ENCODE data around the gene DOCK11. TPM values are rescaled to one million over a fixed set of nuclear protein-coding genes. Genes with fewer than 3 reads are reported as not detected.

Gene DOCK11
- total RNA-seq, 8 experiments from 2014 or later, result 13.6 to 58.2 (median 22.5) TPM

- WGBS, 10 experiments, result 57 to 100% (median 87%) methylated on average over 1 to 3 of the region's 4 CpGs; no CpG with 5 or more reads in 6 of the 10 experiments
- H3K4me3 ChIP-seq, result no peak overlapping the region
- in situ Hi-C loops (cut with MboI; ENCODE audit: low pct_unique_long_range_greater_than_20kb in 2 of 9, low sequenced_read_pairs in 9 of 9, unreplicated experiment in 9 of 9), result no loop called here
These were observed 9.0 kb downstream of the DOCK11 start for GRCh38 chrX:118504581-118504980.

GRCh38 chrX:118506805-118507480, 11.3 kb downstream of the DOCK11 start:
- WGBS, 10 experiments, result 50 to 100% (median 92%) methylated on average over 1 to 9 of the region's 11 CpGs; no CpG with 5 or more reads in 3 of the 10 experiments
- H3K4me1 ChIP-seq (replicated peaks in 1 of 2), result no peaks in the 10 kb centered on the region
- in situ Hi-C loops (cut with MboI; ENCODE audit: low pct_unique_long_range_greater_than_20kb in 2 of 9, low sequenced_read_pairs in 9 of 9, unreplicated experiment in 9 of 9), result no loop called here
- no peak overlapping the region for H3K27ac ChIP-seq
- ATAC-seq (replicated peaks in 6 of 8), result no peak
- no peak overlapping the region for H3K4me3 ChIP-seq

More at GRCh38 chrX:118504581-118504980, 9.0 kb downstream of the DOCK11 start:
- Histone ChIP-seq H3K4me1 (replicated peaks in 1 of 2) (peaks cover 0 to 2% of the 10 kb centered on the region in 2 donors), H3K27ac (no peak overlapping the region)
- ATAC-seq (replicated peaks in 6 of 8), result no peak

- Histone ChIP-seq H3K4me1 (replicated peaks in 1 of 2) (no peaks in the 10 kb centered on the region), H3K27ac (no peak overlapping the region), H3K4me3 (no peak overlapping the region)
- in situ Hi-C loops (cut with MboI; ENCODE audit: low pct_unique_long_range_greater_than_20kb in 2 of 9, low sequenced_read_pairs in 9 of 9, unreplicated experiment in 9 of 9), result no loop called here
- ATAC-seq (replicated peaks in 6 of 8), result no peak
- 29 to 100% (median 72%) methylated on average over 1 of the region's 1 CpG; no CpG with 5 or more reads in 6 of the 10 experiments for WGBS, 10 experiments
These were observed 12.2 kb downstream of the DOCK11 start for GRCh38 chrX:118507766-118508165.

GRCh38 chrX:118508221-118508620, 12.6 kb downstream of the DOCK11 start:
- Histone ChIP-seq H3K4me3 (no peak overlapping the region), H3K27ac (no peak overlapping the region), H3K4me1 (replicated peaks in 1 of 2) (no peaks in the 10 kb centered on the region)
- in situ Hi-C loops (cut with MboI; ENCODE audit: low pct_unique_long_range_greater_than_20kb in 2 of 9, low sequenced_read_pairs in 9 of 9, unreplicated experiment in 9 of 9), result no loop called here
- ATAC-seq (replicated peaks in 6 of 8), result no peak
- WGBS, 10 experiments, result 34 to 100% (median 100%) methylated on average over 1 to 4 of the region's 5 CpGs; no CpG with 5 or more reads in 5 of the 10 experiments

GRCh38 chrX:118508635-118509034, 13.0 kb downstream of the DOCK11 start:
- in situ Hi-C loops (cut with MboI; ENCODE audit: low pct_unique_long_range_greater_than_20kb in 2 of 9, low sequenced_read_pairs in 9 of 9, unreplicated experiment in 9 of 9), result no loop called here
- ATAC-seq (replicated peaks in 6 of 8), result no peak
- 20 to 100% (median 67%) methylated on average over 1 to 3 of the region's 6 CpGs; no CpG with 5 or more reads in 5 of the 10 experiments for WGBS, 10 experiments
- Histone ChIP-seq H3K4me1 (replicated peaks in 1 of 2) (no peaks in the 10 kb centered on the region), H3K4me3 (no peak overlapping the region), H3K27ac (no peak overlapping the region)

- H3K27ac ChIP-seq, result no peak overlapping the region
- 55 to 100% (median 85%) methylated on average over 1 to 2 of the region's 5 CpGs; no CpG with 5 or more reads in 6 of the 10 experiments for WGBS, 10 experiments
- no peak overlapping the region for H3K4me3 ChIP-seq
- no peaks in the 10 kb centered on the region for H3K4me1 ChIP-seq (replicated peaks in 1 of 2)
- ATAC-seq (replicated peaks in 6 of 8), result no peak
- in situ Hi-C loops (cut with MboI; ENCODE audit: low pct_unique_long_range_greater_than_20kb in 2 of 9, low sequenced_read_pairs in 9 of 9, unreplicated experiment in 9 of 9), result no loop called here
These were observed 14.5 kb downstream of the DOCK11 start for GRCh38 chrX:118510111-118510510.

GRCh38 chrX:118513120-118513898, 17.7 kb downstream of the DOCK11 start:
- peaks cover 0 to 6% of the 10 kb centered on the region in 2 donors for H3K4me1 ChIP-seq (replicated peaks in 1 of 2)
- WGBS, 10 experiments, result 60 to 100% (median 63%) methylated on average over 1 to 4 of the region's 6 CpGs; no CpG with 5 or more reads in 7 of the 10 experiments
- no peak overlapping the region for H3K4me3 ChIP-seq
- no peak for ATAC-seq (replicated peaks in 6 of 8)
- H3K27ac ChIP-seq, result no peak overlapping the region
- in situ Hi-C loops (cut with MboI; ENCODE audit: low pct_unique_long_range_greater_than_20kb in 2 of 9, low sequenced_read_pairs in 9 of 9, unreplicated experiment in 9 of 9), result no loop called here

GRCh38 chrX:118519411-118520215, 24.0 kb downstream of the DOCK11 start:
- ATAC-seq (replicated peaks in 6 of 8), result peak in 2 of 8 experiments; percentile 9 to 47

GRCh38 chrX:118520216-118521206, 24.9 kb downstream of the DOCK11 start:
- no peak overlapping the region for H3K4me3 ChIP-seq
- WGBS, 10 experiments, result 33 to 67% (median 37%) methylated on average over 1 to 3 of the region's 5 CpGs; no CpG with 5 or more reads in 6 of the 10 experiments
- no peak overlapping the region for H3K27ac ChIP-seq
- peaks cover 8 to 15% of the 10 kb centered on the region in 2 donors for H3K4me1 ChIP-seq (replicated peaks in 1 of 2)
- peak in 6 of 8 experiments; percentile 29 to 52 (median 36) for ATAC-seq (replicated peaks in 6 of 8)
- in situ Hi-C loops (cut with MboI; ENCODE audit: low pct_unique_long_range_greater_than_20kb in 2 of 9, low sequenced_read_pairs in 9 of 9, unreplicated experiment in 9 of 9), result no loop called here

More at GRCh38 chrX:118519411-118520215, 24.0 kb downstream of the DOCK11 start:
- Histone ChIP-seq H3K27ac (no peak overlapping the region), H3K4me1 (replicated peaks in 1 of 2) (peaks cover 8 to 15% of the 10 kb centered on the region in 2 donors), H3K4me3 (no peak overlapping the region)
- in situ Hi-C loops (cut with MboI; ENCODE audit: low pct_unique_long_range_greater_than_20kb in 2 of 9, low sequenced_read_pairs in 9 of 9, unreplicated experiment in 9 of 9), result no loop called here
- WGBS, 10 experiments, result 50 to 63% methylated on average over 2 to 3 of the region's 3 CpGs; no CpG with 5 or more reads in 8 of the 10 experiments

- in situ Hi-C loops (cut with MboI; ENCODE audit: low pct_unique_long_range_greater_than_20kb in 2 of 9, low sequenced_read_pairs in 9 of 9, unreplicated experiment in 9 of 9), result no loop called here
- no peak overlapping the region for H3K4me3 ChIP-seq
- WGBS, 10 experiments, result 0 to 100% (median 37%) methylated on average over 2 to 3 of the region's 3 CpGs; no CpG with 5 or more reads in 5 of the 10 experiments
- no peak overlapping the region for H3K27ac ChIP-seq
- H3K4me1 ChIP-seq (replicated peaks in 1 of 2), result peaks cover 8 to 15% of the 10 kb centered on the region in 2 donors
- peak in 2 of 8 experiments; percentile 28 to 48 for ATAC-seq (replicated peaks in 6 of 8)
These were observed 25.8 kb downstream of the DOCK11 start for GRCh38 chrX:118521435-118521834.

- no peak overlapping the region for H3K27ac ChIP-seq
- in situ Hi-C loops (cut with MboI; ENCODE audit: low pct_unique_long_range_greater_than_20kb in 2 of 9, low sequenced_read_pairs in 9 of 9, unreplicated experiment in 9 of 9), result no loop called here
- no peak for ATAC-seq (replicated peaks in 6 of 8)
- WGBS, 10 experiments, result no CpG with 5 or more reads among the region's 3 CpGs
- H3K4me1 ChIP-seq (replicated peaks in 1 of 2), result peaks cover 8 to 15% of the 10 kb centered on the region in 2 donors
- no peak overlapping the region for H3K4me3 ChIP-seq
These were observed 26.8 kb downstream of the DOCK11 start for GRCh38 chrX:118522230-118522926.

All from motor neuron (in vitro differentiated cells).